Skin of body (tissue), 2 donors: Measurements from ENCODE around the gene ABHD1. TPM values are rescaled to one million over a fixed set of nuclear protein-coding genes. Genes with fewer than 3 reads are reported as not detected.
"Not testable (repeated sequence)": the region's sequence is repeated elsewhere in the genome, so short reads cannot be mapped to it uniquely, and the experiment has no call there.

Source experiments
- DNase-seq: peaks from one replicate; lab custom pipeline; 2025; lab: John Stamatoyannopoulos, UW
- total RNA-seq: library from RNA; depleted of rRNA; stranded (reverse); fragments of >200 nt; gene quantifications from one replicate; pipeline ENCODE4 v1.2.3, GENCODE V29; 2014

The ABHD1 gene
- total RNA-seq, 1 donor from 2014 or later, result 0.10 TPM

GRCh38 chr2:27109083-27109482, 14.5 kb upstream of the ABHD1 start:
- no peak for DNase-seq

- not testable (repeated sequence) for DNase-seq
These were observed 12.8 kb upstream of the ABHD1 start for GRCh38 chr2:27110603-27111352.

GRCh38 chr2:27111392-27112078, 12.1 kb upstream of the ABHD1 start:
- DNase-seq, result not testable (repeated sequence)

GRCh38 chr2:27115519-27115918, 8.1 kb upstream of the ABHD1 start:
- DNase-seq, result no peak

GRCh38 chr2:27117995-27118524, 5.6 kb upstream of the ABHD1 start:
- no peak for DNase-seq

GRCh38 chr2:27118525-27119329, 4.9 kb upstream of the ABHD1 start, which contains the start of gene CGREF1:
Gene CGREF1 (minus strand): TSS chr2:27119128. CDS start chr2:27104366, 14,762 bp downstream.
- DNase-seq, result peak; percentile 50

GRCh38 chr2:27119330-27119670, 4.3 kb upstream of the ABHD1 start:
- not testable (repeated sequence) for DNase-seq

GRCh38 chr2:27121906-27122305, 1.7 kb upstream of the ABHD1 start:
- DNase-seq, result no peak

- no peak for DNase-seq
These were observed 824 bp upstream of the ABHD1 start for GRCh38 chr2:27122791-27123190.

GRCh38 chr2:27125104-27125503, 1.5 kb downstream of the ABHD1 start:
- no peak for DNase-seq

- no peak for DNase-seq
These were observed 2.7 kb downstream of the ABHD1 start for GRCh38 chr2:27126252-27126710.

GRCh38 chr2:27127883-27128667, 4.5 kb downstream of the ABHD1 start:
- no peak for DNase-seq

GRCh38 chr2:27128668-27129571, 5.3 kb downstream of the ABHD1 start:
- no peak for DNase-seq

- DNase-seq, result no peak
These were observed 6.8 kb downstream of the ABHD1 start for GRCh38 chr2:27130396-27130795.

GRCh38 chr2:27131429-27131828, 7.8 kb downstream of the ABHD1 start:
- DNase-seq, result no peak

- no peak for DNase-seq
These were observed 9.7 kb downstream of the ABHD1 start for GRCh38 chr2:27133195-27133875.

GRCh38 chr2:27133905-27134780, 10.5 kb downstream of the ABHD1 start, which contains the start of gene PREB:
Gene PREB (minus strand): TSS chr2:27134636. CDS start chr2:27134421, 215 bp downstream.
- DNase-seq, result peak; percentile 88
